HEK293 (cell line): ENCODE measurements around the gene CDC42EP3.

Experiments
- GLI4 ChIP-seq: fragments of 450-650 bp; formaldehyde crosslinking; IDR thresholded peaks from 2 replicates; pipeline ENCODE4 v1.5.1; 2016; ENCODE audit warnings: missing biosample characterization, missing genetic modification characterization
- GLIS1 ChIP-seq: fragments of 450-650 bp; formaldehyde crosslinking; IDR thresholded peaks from 2 replicates; pipeline ENCODE4 v1.5.1; 2016; ENCODE audit warnings: missing biosample characterization, missing genetic modification characterization
- INSM2 ChIP-seq: fragments of 450-650 bp; formaldehyde crosslinking; IDR thresholded peaks from 2 replicates; pipeline ENCODE4 v1.5.1; 2016; ENCODE audit warnings: missing biosample characterization, missing genetic modification characterization
- MYNN ChIP-seq: fragments of 450-650 bp; formaldehyde crosslinking; IDR thresholded peaks from 2 replicates; pipeline ENCODE4 v1.5.1; 2016; ENCODE audit warnings: missing biosample characterization, missing genetic modification characterization, borderline replicate concordance
- PRDM10 ChIP-seq: fragments of 450-650 bp; formaldehyde crosslinking; IDR thresholded peaks from 2 replicates; pipeline ENCODE4 v1.5.1; 2016; ENCODE audit warnings: missing biosample characterization, missing genetic modification characterization
- PRDM4 ChIP-seq: fragments of 450-650 bp; formaldehyde crosslinking; IDR thresholded peaks from 2 replicates; pipeline ENCODE4 v1.5.1; 2017; ENCODE audit warnings: missing biosample characterization, missing genetic modification characterization
- REPIN1 ChIP-seq: fragments of 450-650 bp; formaldehyde crosslinking; IDR thresholded peaks from 2 replicates; pipeline ENCODE4 v1.5.1; 2017; ENCODE audit warnings: missing biosample characterization, missing genetic modification characterization, low read depth
- YY2 ChIP-seq: fragments of 450-650 bp; formaldehyde crosslinking; IDR thresholded peaks from 2 replicates; pipeline ENCODE4 v1.5.1; 2016; ENCODE audit warnings: missing biosample characterization, missing genetic modification characterization
- ZBTB20 ChIP-seq: fragments of 450-650 bp; formaldehyde crosslinking; IDR thresholded peaks from 2 replicates; pipeline ENCODE4 v1.5.1; 2016; ENCODE audit warnings: missing biosample characterization, missing genetic modification characterization
- ZIC2 ChIP-seq: fragments of 450-650 bp; formaldehyde crosslinking; IDR thresholded peaks from 2 replicates; pipeline ENCODE4 v1.5.1; 2016; ENCODE audit warnings: missing biosample characterization, missing genetic modification characterization
- ZNF133 ChIP-seq: fragments of 450-650 bp; formaldehyde crosslinking; IDR thresholded peaks from 2 replicates; pipeline ENCODE4 v1.5.1; 2016; ENCODE audit warnings: missing biosample characterization, missing genetic modification characterization
- ZNF157 ChIP-seq: fragments of 450-650 bp; formaldehyde crosslinking; IDR thresholded peaks from 2 replicates; pipeline ENCODE4 v1.5.1; 2016; ENCODE audit warnings: missing biosample characterization, missing genetic modification characterization
- ZNF19 ChIP-seq: fragments of 450-650 bp; formaldehyde crosslinking; IDR thresholded peaks from 2 replicates; pipeline ENCODE4; 2016; ENCODE audit warnings: missing biosample characterization, missing genetic modification characterization, low read depth
- ZNF23 ChIP-seq: fragments of 450-650 bp; formaldehyde crosslinking; IDR thresholded peaks from 2 replicates; pipeline ENCODE4 v1.5.1; 2016; ENCODE audit warnings: missing biosample characterization, missing genetic modification characterization, borderline replicate concordance
- ZNF24 ChIP-seq: fragments of 450-650 bp; formaldehyde crosslinking; IDR thresholded peaks from 2 replicates; pipeline ENCODE4 v1.5.1; 2016; ENCODE audit warnings: missing biosample characterization, missing genetic modification characterization
- ZNF280D ChIP-seq: fragments of 450-650 bp; formaldehyde crosslinking; IDR thresholded peaks from 2 replicates; pipeline ENCODE4 v1.5.1; 2016; ENCODE audit warnings: missing biosample characterization, missing genetic modification characterization
- ZNF335 ChIP-seq: fragments of 450-650 bp; formaldehyde crosslinking; conservative IDR thresholded peaks from 2 replicates; pipeline ENCODE4 v1.5.1; 2016; ENCODE audit warnings: missing biosample characterization, missing genetic modification characterization
- ZNF362 ChIP-seq: fragments of 450-650 bp; formaldehyde crosslinking; IDR thresholded peaks from 2 replicates; pipeline ENCODE4 v1.5.1; 2016; ENCODE audit warnings: missing biosample characterization, missing genetic modification characterization
- ZNF426 ChIP-seq: fragments of 450-650 bp; formaldehyde crosslinking; IDR thresholded peaks from 2 replicates; pipeline ENCODE4 v1.5.1; 2017; ENCODE audit warnings: missing biosample characterization, missing genetic modification characterization, mild to moderate bottlenecking, inconsistent platforms, moderate library complexity
- ZNF488 ChIP-seq: fragments of 450-650 bp; formaldehyde crosslinking; IDR thresholded peaks from 2 replicates; pipeline ENCODE4 v1.5.1; 2016; ENCODE audit warnings: missing biosample characterization, missing genetic modification characterization
- ZNF549 ChIP-seq: fragments of 450-650 bp; IDR thresholded peaks from 2 replicates; pipeline ENCODE4 v1.5.1; 2018; ENCODE audit warnings: missing biosample characterization, missing genetic modification characterization, mild to moderate bottlenecking, inconsistent platforms, moderate library complexity
- ZNF561 ChIP-seq: fragments of 450-650 bp; IDR thresholded peaks from 2 replicates; pipeline ENCODE4 v1.5.1; 2018; ENCODE audit warnings: missing biosample characterization, missing genetic modification characterization, borderline replicate concordance
- ZNF600 ChIP-seq: fragments of 450-650 bp; formaldehyde crosslinking; IDR thresholded peaks from 2 replicates; pipeline ENCODE4 v1.5.1; 2016; ENCODE audit warnings: missing biosample characterization, missing genetic modification characterization
- ZNF623 ChIP-seq: fragments of 450-650 bp; formaldehyde crosslinking; IDR thresholded peaks from 2 replicates; pipeline ENCODE4 v1.5.1; 2016; ENCODE audit warnings: missing biosample characterization, missing genetic modification characterization
- ZNF629 ChIP-seq: fragments of 450-650 bp; formaldehyde crosslinking; IDR thresholded peaks from 2 replicates; pipeline ENCODE4 v1.5.1; 2017; ENCODE audit warnings: missing biosample characterization, missing genetic modification characterization
- ZNF664 ChIP-seq: fragments of 450-650 bp; formaldehyde crosslinking; IDR thresholded peaks from 2 replicates; pipeline ENCODE4 v1.5.1; 2016; ENCODE audit warnings: missing biosample characterization, missing genetic modification characterization
- ZNF76 ChIP-seq: fragments of 450-650 bp; formaldehyde crosslinking; IDR thresholded peaks from 2 replicates; pipeline ENCODE4; 2016; ENCODE audit warnings: low read depth, missing biosample characterization, missing genetic modification characterization, borderline replicate concordance
- ZNF768 ChIP-seq: fragments of 450-650 bp; formaldehyde crosslinking; IDR thresholded peaks from 2 replicates; pipeline ENCODE4 v1.5.1; 2018; ENCODE audit warnings: missing biosample characterization, mild to moderate bottlenecking, missing genetic modification characterization

CDC42EP3 gene

GRCh38 chr2:37671816-37672103 is 318 bp upstream of the CDC42EP3 start (continued):
- TF ChIP-seq ZNF768 (tag by site-specific recombination): no peak
- TF ChIP-seq REPIN1 (tag by site-specific recombination): no peak
- TF ChIP-seq GLI4: no peak
- no peak for TF ChIP-seq ZNF623 (tag by site-specific recombination)
- TF ChIP-seq MYNN: no peak
- TF ChIP-seq ZNF362 (tag by site-specific recombination): no peak
- TF ChIP-seq PRDM10 (tag by site-specific recombination): no peak
- TF ChIP-seq ZIC2 (tag by site-specific recombination): peak; percentile 55
- TF ChIP-seq ZNF335: peak; percentile 71
- TF ChIP-seq ZBTB20: peak; percentile 89; the same call in 1 of the 2 replicates
- no peak for TF ChIP-seq ZNF133 (tag by site-specific recombination)
- TF ChIP-seq INSM2 (tag by site-specific recombination): no peak
- no peak for TF ChIP-seq ZNF488 (tag by site-specific recombination)
- no peak for TF ChIP-seq PRDM4 (tag by site-specific recombination)
- TF ChIP-seq ZNF280D: no peak
- no peak for TF ChIP-seq ZNF629 (tag by site-specific recombination)
- TF ChIP-seq ZNF76 (tag by site-specific recombination): no peak
- no peak for TF ChIP-seq ZNF19 (tag by site-specific recombination)
- no peak for TF ChIP-seq ZNF549 (tag by site-specific recombination)
- TF ChIP-seq ZNF24 (tag by site-specific recombination): no peak
- TF ChIP-seq ZNF664 (tag by site-specific recombination): no peak
- no peak for TF ChIP-seq ZNF23
- TF ChIP-seq GLIS1 (tag by site-specific recombination): no peak
- TF ChIP-seq ZNF157 (tag by site-specific recombination): no peak
- no peak for TF ChIP-seq YY2 (tag by site-specific recombination)
- no peak for TF ChIP-seq ZNF600 (tag by site-specific recombination)
- no peak for TF ChIP-seq ZNF561 (tag by site-specific recombination)
- TF ChIP-seq ZNF426 (tag by site-specific recombination): no peak
